ENCODE measurements around the gene C3orf22. TPM values are rescaled to one million over a fixed set of nuclear protein-coding genes. Genes with fewer than 3 reads are reported as not detected.

The C3orf22 gene
- total RNA-seq, 1 donor from 2014 or later, result 0.38 TPM

DNA sequence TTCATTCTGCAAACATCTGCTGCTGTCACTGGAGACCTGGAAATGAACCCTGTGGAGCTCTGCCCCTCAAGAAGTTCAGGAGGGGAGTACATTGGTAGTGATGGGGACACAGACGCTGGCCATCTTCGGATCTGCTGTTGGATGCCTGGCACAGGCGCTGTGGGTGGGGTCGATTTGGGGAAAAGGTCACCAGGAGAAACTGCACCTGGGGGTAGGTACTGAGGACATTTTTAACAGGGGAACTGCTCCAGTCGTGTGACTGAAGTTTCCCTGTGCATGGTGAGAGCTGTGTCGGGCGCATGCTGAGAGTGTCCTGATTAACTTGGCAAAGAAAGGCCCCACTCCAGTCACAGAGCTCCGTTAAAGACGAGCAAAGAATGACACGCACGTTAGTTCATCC, 44.6 kb downstream of the C3orf22 start:
- Mint-ChIP-seq H3K27ac (no peak overlapping the region), H3K9me3 (no peaks in the 10 kb centered on the region), H3K27me3 (ENCODE audit: low read depth) (peaks cover 11% of the 10 kb centered on the region), H3K36me3 (no peaks in the 10 kb centered on the region), H3K4me3 (no peak overlapping the region), H3K4me1 (no peaks in the 10 kb centered on the region)
- no peak for DNase-seq (ENCODE audit: low spot score in 2 of 2, unreplicated experiment in 2 of 2)
- TF ChIP-seq, protein P1, sequence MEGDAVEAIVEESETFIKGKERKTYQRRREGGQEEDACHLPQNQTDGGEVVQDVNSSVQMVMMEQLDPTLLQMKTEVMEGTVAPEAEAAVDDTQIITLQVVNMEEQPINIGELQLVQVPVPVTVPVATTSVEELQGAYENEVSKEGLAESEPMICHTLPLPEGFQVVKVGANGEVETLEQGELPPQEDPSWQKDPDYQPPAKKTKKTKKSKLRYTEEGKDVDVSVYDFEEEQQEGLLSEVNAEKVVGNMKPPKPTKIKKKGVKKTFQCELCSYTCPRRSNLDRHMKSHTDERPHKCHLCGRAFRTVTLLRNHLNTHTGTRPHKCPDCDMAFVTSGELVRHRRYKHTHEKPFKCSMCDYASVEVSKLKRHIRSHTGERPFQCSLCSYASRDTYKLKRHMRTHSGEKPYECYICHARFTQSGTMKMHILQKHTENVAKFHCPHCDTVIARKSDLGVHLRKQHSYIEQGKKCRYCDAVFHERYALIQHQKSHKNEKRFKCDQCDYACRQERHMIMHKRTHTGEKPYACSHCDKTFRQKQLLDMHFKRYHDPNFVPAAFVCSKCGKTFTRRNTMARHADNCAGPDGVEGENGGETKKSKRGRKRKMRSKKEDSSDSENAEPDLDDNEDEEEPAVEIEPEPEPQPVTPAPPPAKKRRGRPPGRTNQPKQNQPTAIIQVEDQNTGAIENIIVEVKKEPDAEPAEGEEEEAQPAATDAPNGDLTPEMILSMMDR (IDR thresholded peaks at IDR 0.05; ENCODE audit: unreplicated experiment), result no peak

DNA sequence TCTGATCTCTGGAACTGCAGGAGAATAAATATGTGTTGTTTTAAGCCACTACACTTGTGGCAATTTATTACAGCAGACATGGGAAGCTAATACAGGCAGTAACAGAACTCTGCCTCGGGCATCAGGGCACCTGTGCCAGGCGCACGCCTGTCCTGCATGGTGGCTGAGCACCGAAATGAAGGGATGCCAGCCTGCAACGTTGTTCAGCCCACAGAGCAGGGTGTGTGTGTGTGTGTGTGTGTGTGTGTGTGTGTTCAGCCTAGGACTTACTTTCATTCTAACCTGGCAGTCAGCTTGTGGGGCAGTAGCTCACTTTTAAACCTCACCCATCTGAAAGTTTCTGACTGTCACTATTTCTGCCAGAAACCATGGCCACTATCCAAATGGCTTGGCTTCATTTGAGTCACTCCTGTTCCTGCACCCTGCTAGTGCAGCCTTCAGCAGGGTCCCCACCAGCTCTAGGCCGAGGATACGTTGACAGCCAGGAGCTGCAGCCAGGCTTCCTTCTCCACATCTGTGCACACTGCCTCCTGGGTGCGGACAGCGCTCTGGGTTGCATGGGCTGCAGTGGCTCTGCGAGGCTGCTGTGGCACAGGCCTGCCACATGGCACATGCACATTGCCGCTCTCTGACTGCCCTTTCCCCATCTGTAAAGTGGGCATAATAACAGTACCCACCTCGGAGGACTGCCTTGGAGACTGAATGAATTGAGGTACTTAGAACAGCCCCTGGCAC, 45.6 kb downstream of the C3orf22 start:
- DNase-seq (ENCODE audit: low spot score in 2 of 2, unreplicated experiment in 2 of 2), result no peak
- no peaks in the 10 kb centered on the region for H3K36me3 Mint-ChIP-seq
- H3K9me3 Mint-ChIP-seq, result no peaks in the 10 kb centered on the region
- no peaks in the 10 kb centered on the region for H3K4me1 Mint-ChIP-seq
- TF ChIP-seq, protein P1 (IDR thresholded peaks at IDR 0.05; ENCODE audit: unreplicated experiment), result no peak
- H3K27ac Mint-ChIP-seq, result no peak overlapping the region
- H3K4me3 Mint-ChIP-seq, result no peak overlapping the region
- H3K27me3 Mint-ChIP-seq (ENCODE audit: low read depth), result peaks cover 6% of the 10 kb centered on the region

DNA sequence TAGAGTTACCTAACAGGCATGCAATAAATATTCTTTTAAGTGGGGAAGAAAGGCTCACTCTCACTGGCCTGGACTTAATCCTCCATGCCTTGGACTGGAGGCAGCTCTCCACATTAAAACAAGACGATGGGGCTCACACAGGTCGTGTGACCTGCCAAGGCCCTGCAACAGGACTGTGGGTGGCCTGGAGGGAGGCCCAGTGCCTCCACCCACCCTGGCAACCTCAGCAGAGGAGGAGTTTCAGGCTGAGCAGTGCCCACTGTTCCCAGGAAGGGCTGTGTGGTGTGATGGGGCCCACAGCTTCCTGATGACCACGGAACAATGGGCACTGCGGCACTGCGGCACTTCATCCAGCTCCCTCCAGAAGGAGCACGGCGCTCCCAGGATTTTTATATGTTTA, 46.7 kb downstream of the C3orf22 start:
- TF ChIP-seq, protein P1 (IDR thresholded peaks at IDR 0.05; ENCODE audit: unreplicated experiment), result no peak
- no peak for DNase-seq (ENCODE audit: low spot score in 2 of 2, unreplicated experiment in 2 of 2)

DNA sequence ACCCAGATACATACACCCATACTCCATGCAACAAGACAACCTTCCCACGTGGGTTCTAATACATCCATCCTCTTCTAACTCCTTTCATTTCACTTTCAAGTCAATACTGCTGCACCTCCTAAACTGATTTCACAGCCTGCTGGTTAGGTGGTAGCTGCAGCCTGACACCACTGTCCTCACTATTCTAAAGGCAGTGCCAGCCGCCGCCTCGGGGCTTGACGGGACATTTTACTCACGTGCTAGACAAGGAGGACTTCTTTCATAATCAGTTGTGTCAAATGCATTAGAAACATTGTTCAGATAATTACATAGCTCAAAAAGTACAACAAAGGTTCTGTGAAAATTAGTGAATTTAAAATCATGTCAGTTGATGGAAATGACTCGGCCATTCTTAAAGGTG, 47.4 kb downstream of the C3orf22 start:
- H3K27me3 Mint-ChIP-seq (ENCODE audit: low read depth), result peaks cover 7% of the 10 kb centered on the region
- no peak for DNase-seq (ENCODE audit: low spot score in 2 of 2, unreplicated experiment in 2 of 2)

More for the DNA sequence above, 46.7 kb downstream of the C3orf22 start:
- Mint-ChIP-seq H3K27me3 (ENCODE audit: low read depth) (peaks cover 6% of the 10 kb centered on the region), H3K9me3 (no peaks in the 10 kb centered on the region), H3K4me1 (no peaks in the 10 kb centered on the region), H3K4me3 (no peak overlapping the region), H3K27ac (no peak overlapping the region), H3K36me3 (no peaks in the 10 kb centered on the region)

DNA sequence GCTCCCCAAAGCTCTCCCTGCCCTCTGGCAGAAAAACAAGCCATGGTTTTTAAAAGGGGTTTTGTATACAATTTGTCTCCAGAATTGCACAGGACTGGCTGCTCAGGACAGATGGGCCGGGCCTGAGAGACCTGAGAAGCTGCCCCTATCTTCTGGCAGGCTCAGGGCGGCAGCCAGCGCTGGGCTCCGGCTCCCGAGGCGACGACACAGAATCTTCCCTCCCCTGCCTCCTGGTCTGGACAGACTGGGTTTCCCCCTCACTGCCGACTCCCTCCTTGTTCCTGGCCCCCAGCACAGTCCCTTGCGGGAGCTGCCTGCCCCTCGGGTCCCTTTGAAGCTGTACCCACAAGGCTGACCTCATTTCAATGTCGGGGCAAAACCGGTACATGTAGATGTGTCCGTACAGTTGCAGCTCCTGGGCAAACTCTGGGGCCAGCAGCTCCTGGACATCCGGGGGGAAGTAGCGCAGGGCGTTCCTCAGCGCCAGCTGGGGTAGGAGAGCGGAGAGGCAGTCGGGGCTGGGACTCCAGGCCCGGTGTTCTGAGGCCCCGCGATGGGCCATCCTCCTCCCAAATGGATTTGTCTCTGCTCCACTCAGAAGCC, 48.3 kb downstream of the C3orf22 start:
- DNase-seq (ENCODE audit: low spot score in 2 of 2, unreplicated experiment in 2 of 2), result peak in 1 of 2 experiments; percentile 16
- peaks cover 12% of the 10 kb centered on the region for H3K27me3 Mint-ChIP-seq (ENCODE audit: low read depth)
- H3K4me1 Mint-ChIP-seq, result no peaks in the 10 kb centered on the region
- no peak overlapping the region for H3K4me3 Mint-ChIP-seq
- H3K9me3 Mint-ChIP-seq, result no peaks in the 10 kb centered on the region
- H3K36me3 Mint-ChIP-seq, result no peaks in the 10 kb centered on the region
- TF ChIP-seq, protein P1 (IDR thresholded peaks at IDR 0.05; ENCODE audit: unreplicated experiment), result no peak
- no peak overlapping the region for H3K27ac Mint-ChIP-seq

More for the DNA sequence above, 47.4 kb downstream of the C3orf22 start:
- Mint-ChIP-seq H3K27ac (no peak overlapping the region), H3K9me3 (no peaks in the 10 kb centered on the region), H3K36me3 (no peaks in the 10 kb centered on the region), H3K4me3 (no peak overlapping the region), H3K4me1 (no peaks in the 10 kb centered on the region)
- TF ChIP-seq, protein P1 (IDR thresholded peaks at IDR 0.05; ENCODE audit: unreplicated experiment), result no peak
